ENCODE data around the gene DYRK1A.
"Not testable (repeated sequence)": the region's sequence is repeated elsewhere in the genome, so short reads cannot be mapped to it uniquely, and the experiment has no call there.

Gene DYRK1A

GRCh38 chr21:37546299-37546908 is 179.8 kb downstream of the DYRK1A start:
- Histone ChIP-seq H3K4me3 (replicated peaks; ENCODE audit: low read depth, low read length) (no peak overlapping the region), H3K36me3 (ENCODE audit: control insufficient read depth, insufficient read depth, low read length) (no peaks in the 10 kb centered on the region), H3K27me3 (replicated peaks; ENCODE audit: control insufficient read depth, insufficient read depth, low read length) (no peaks in the 10 kb centered on the region)
- no peak for TF ChIP-seq CTCF (IDR thresholded peaks at IDR 0.05; ENCODE audit: insufficient read depth, low read length, poor library complexity, severe bottlenecking)
- no peak for DNase-seq (ENCODE audit: extremely low read depth, insufficient read length)

- no peak for DNase-seq (ENCODE audit: extremely low read depth, insufficient read length)
- Histone ChIP-seq H3K4me3 (replicated peaks; ENCODE audit: low read depth, low read length) (no peak overlapping the region), H3K36me3 (ENCODE audit: control insufficient read depth, insufficient read depth, low read length) (no peaks in the 10 kb centered on the region), H3K27me3 (replicated peaks; ENCODE audit: control insufficient read depth, insufficient read depth, low read length) (no peaks in the 10 kb centered on the region)
- TF ChIP-seq CTCF (IDR thresholded peaks at IDR 0.05; ENCODE audit: insufficient read depth, low read length, poor library complexity, severe bottlenecking), result no peak
Measured at GRCh38 chr21:37546949-37547614, 180.5 kb downstream of the DYRK1A start.

- DNase-seq (ENCODE audit: extremely low read depth, insufficient read length), result no peak
- Histone ChIP-seq H3K36me3 (ENCODE audit: control insufficient read depth, insufficient read depth, low read length) (no peaks in the 10 kb centered on the region), H3K4me3 (replicated peaks; ENCODE audit: low read depth, low read length) (no peak overlapping the region), H3K27me3 (replicated peaks; ENCODE audit: control insufficient read depth, insufficient read depth, low read length) (no peaks in the 10 kb centered on the region)
- TF ChIP-seq CTCF (IDR thresholded peaks at IDR 0.05; ENCODE audit: insufficient read depth, low read length, poor library complexity, severe bottlenecking), result no peak
Measured at GRCh38 chr21:37547615-37548200, 181.1 kb downstream of the DYRK1A start.

- H3K27me3 ChIP-seq (replicated peaks; ENCODE audit: control insufficient read depth, insufficient read depth, low read length), result no peaks in the 10 kb centered on the region
- no peaks in the 10 kb centered on the region for H3K36me3 ChIP-seq (ENCODE audit: control insufficient read depth, insufficient read depth, low read length)
- no peak for TF ChIP-seq CTCF (IDR thresholded peaks at IDR 0.05; ENCODE audit: insufficient read depth, low read length, poor library complexity, severe bottlenecking)
- DNase-seq (ENCODE audit: extremely low read depth, insufficient read length), result no peak
- H3K4me3 ChIP-seq (replicated peaks; ENCODE audit: low read depth, low read length), result no peak overlapping the region
Measured at GRCh38 chr21:37548521-37548981, 182.0 kb downstream of the DYRK1A start.

GRCh38 chr21:37549730-37550129 is 183.2 kb downstream of the DYRK1A start:
- not testable (repeated sequence) for H3K27me3 ChIP-seq (replicated peaks; ENCODE audit: control insufficient read depth, insufficient read depth, low read length); H3K36me3 ChIP-seq (ENCODE audit: control insufficient read depth, insufficient read depth, low read length); H3K4me3 ChIP-seq (replicated peaks; ENCODE audit: low read depth, low read length); DNase-seq (ENCODE audit: extremely low read depth, insufficient read length)

GRCh38 chr21:37550157-37550556 is 183.6 kb downstream of the DYRK1A start:
- no peak overlapping the region for H3K4me3 ChIP-seq (replicated peaks; ENCODE audit: low read depth, low read length)
- H3K36me3 ChIP-seq (ENCODE audit: control insufficient read depth, insufficient read depth, low read length), result no peaks in the 10 kb centered on the region
- no peak for DNase-seq (ENCODE audit: extremely low read depth, insufficient read length)
- no peaks in the 10 kb centered on the region for H3K27me3 ChIP-seq (replicated peaks; ENCODE audit: control insufficient read depth, insufficient read depth, low read length)
- TF ChIP-seq CTCF (IDR thresholded peaks at IDR 0.05; ENCODE audit: insufficient read depth, low read length, poor library complexity, severe bottlenecking), result no peak

Data from GM06990 (cell line).